A673 (cell line): ENCODE measurements around the gene NDP. TPM values are rescaled to one million over a fixed set of nuclear protein-coding genes. Genes with fewer than 3 reads are reported as not detected.

Source experiments
- BruUV-seq: library from RNA; stranded (reverse); fragments of 400-500 nt; replicated peaks from 2 replicates; lab custom pipeline; 2021; lab: Mats Ljungman, UMichigan
- CTCF ChIA-PET: fragments of 300-600 bp; sonication (Branson Sonifier 250); formaldehyde crosslinking; loops from one replicate; lab custom pipeline; 2022; ENCODE audit warnings: antibody characterized with exemption; lab: Charles Lee
- POLR2A ChIA-PET: fragments of 300-600 bp; sonication (Branson Sonifier 250); formaldehyde crosslinking; loops from one replicate; lab custom pipeline; 2022; ENCODE audit warnings: antibody characterized with exemption; ENCODE audit not compliant: low non-redundant PET; lab: Charles Lee
- DNase-seq: peaks from one replicate; pipeline ENCODE4 v3.0.0-alpha.2; 2015; ENCODE audit warnings: low spot score
- H3K27ac ChIP-seq: fragments of 200-600 bp; sonication (generic); 2 replicates; pipeline ENCODE4 v1.5.1; 2016; ENCODE audit warnings: mixed run types, low read depth, mild to moderate bottlenecking, mixed read lengths, antibody characterized with exemption, low read length; ENCODE audit not compliant: poor library complexity, severe bottlenecking
- H3K27me3 ChIP-seq: fragments of 200-600 bp; sonication (generic); replicated peaks from 2 replicates; pipeline ENCODE4 v1.6.1; 2017; ENCODE audit warnings: mixed run types, low read depth, mild to moderate bottlenecking, mixed read lengths, antibody characterized with exemption, low read length; ENCODE audit not compliant: insufficient read depth, poor library complexity
- H3K36me3 ChIP-seq: fragments of 200-600 bp; sonication (generic); 2 replicates; pipeline ENCODE4 v1.6.1; 2016; ENCODE audit warnings: mixed run types, mild to moderate bottlenecking, mixed read lengths, antibody characterized with exemption, low read length; ENCODE audit not compliant: insufficient read depth, poor library complexity, severe bottlenecking
- H3K4me1 ChIP-seq: fragments of 200-600 bp; sonication (generic); 2 replicates; pipeline ENCODE4 v1.6.1; 2017; ENCODE audit warnings: mixed run types, mild to moderate bottlenecking, mixed read lengths, antibody characterized with exemption, low read length; ENCODE audit not compliant: insufficient read depth, poor library complexity, severe bottlenecking
- H3K4me3 ChIP-seq: fragments of 200-600 bp; sonication (generic); 2 replicates; pipeline ENCODE4 v1.5.1; 2016; ENCODE audit warnings: low read depth, mixed run types, mild to moderate bottlenecking, mixed read lengths, low read length; ENCODE audit not compliant: poor library complexity, severe bottlenecking
- H3K9me3 ChIP-seq: fragments of 200-600 bp; sonication (generic); 2 replicates; pipeline ENCODE4 v1.6.1; 2016; ENCODE audit warnings: mixed run types, low read depth, mild to moderate bottlenecking, mixed read lengths, antibody characterized with exemption, low read length; ENCODE audit not compliant: poor library complexity, severe bottlenecking
- EZH2 ChIP-seq: fragments of 200-600 bp; sonication (generic); IDR thresholded peaks from 2 replicates; pipeline ENCODE4 v1.6.1; 2017; ENCODE audit warnings: borderline replicate concordance, low read depth, mild to moderate bottlenecking, mixed read lengths, antibody characterized with exemption, low read length; ENCODE audit not compliant: poor library complexity, severe bottlenecking
- intact Hi-C: fragments of 100-400 bp; cut with micrococcal nuclease; formaldehyde crosslinking; loops from one replicate; pipeline ENCODE4 v1.10.0; 2022; ENCODE audit not compliant: unreplicated experiment
- total RNA-seq: library from RNA; stranded (reverse); gene quantifications from 2 replicates; pipeline ENCODE4 v1.2.3, GENCODE V29; 2021
- TF ChIP-seq, protein P1 (sequence below): fragments of 300-800, 200-600 bp; sonication (generic); conservative IDR thresholded peaks from 2 replicates; pipeline ENCODE4 v1.5.1; 2017; ENCODE audit warnings: low read depth, mild to moderate bottlenecking, antibody characterized with exemption, low read length, moderate library complexity, mixed read lengths

NDP gene
- total RNA-seq, 1 experiment from 2014 or later: not detected

DNA sequence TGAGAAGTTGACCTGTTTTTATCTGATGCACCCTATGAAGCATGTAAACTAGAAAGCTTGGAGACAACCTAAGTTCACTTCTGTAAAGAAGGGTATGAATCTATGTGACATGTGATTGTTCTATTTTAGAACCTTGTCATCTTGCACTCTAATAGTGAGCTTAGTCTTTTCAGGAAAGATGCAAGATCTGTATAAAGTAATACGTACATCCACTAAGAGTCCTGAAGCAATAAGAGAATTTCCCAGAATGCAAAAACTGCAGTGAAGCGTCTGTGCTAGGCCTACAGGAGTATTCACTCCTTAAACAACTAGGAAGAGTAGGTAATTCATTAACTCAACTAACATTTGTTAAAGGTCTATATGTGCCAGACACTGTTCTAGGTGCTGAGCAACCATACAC lies 23.3 kb upstream of the NDP start:
- intact Hi-C loops: no loop called here
- Histone ChIP-seq H3K36me3 (no peaks in the 10 kb centered on the region), H3K4me3 (no peak overlapping the region), H3K27ac (no peak overlapping the region), H3K27me3 (peaks cover 1% of the 10 kb centered on the region), H3K9me3 (no peaks in the 10 kb centered on the region), H3K4me1 (no peaks in the 10 kb centered on the region)
- DNase-seq: no peak
- no TSS peak for BruUV-seq
- CTCF ChIA-PET: no interaction called here
- TF ChIP-seq, protein P1, sequence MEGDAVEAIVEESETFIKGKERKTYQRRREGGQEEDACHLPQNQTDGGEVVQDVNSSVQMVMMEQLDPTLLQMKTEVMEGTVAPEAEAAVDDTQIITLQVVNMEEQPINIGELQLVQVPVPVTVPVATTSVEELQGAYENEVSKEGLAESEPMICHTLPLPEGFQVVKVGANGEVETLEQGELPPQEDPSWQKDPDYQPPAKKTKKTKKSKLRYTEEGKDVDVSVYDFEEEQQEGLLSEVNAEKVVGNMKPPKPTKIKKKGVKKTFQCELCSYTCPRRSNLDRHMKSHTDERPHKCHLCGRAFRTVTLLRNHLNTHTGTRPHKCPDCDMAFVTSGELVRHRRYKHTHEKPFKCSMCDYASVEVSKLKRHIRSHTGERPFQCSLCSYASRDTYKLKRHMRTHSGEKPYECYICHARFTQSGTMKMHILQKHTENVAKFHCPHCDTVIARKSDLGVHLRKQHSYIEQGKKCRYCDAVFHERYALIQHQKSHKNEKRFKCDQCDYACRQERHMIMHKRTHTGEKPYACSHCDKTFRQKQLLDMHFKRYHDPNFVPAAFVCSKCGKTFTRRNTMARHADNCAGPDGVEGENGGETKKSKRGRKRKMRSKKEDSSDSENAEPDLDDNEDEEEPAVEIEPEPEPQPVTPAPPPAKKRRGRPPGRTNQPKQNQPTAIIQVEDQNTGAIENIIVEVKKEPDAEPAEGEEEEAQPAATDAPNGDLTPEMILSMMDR: no peak
- TF ChIP-seq EZH2: no peak
- POLR2A ChIA-PET: no interaction called here

DNA sequence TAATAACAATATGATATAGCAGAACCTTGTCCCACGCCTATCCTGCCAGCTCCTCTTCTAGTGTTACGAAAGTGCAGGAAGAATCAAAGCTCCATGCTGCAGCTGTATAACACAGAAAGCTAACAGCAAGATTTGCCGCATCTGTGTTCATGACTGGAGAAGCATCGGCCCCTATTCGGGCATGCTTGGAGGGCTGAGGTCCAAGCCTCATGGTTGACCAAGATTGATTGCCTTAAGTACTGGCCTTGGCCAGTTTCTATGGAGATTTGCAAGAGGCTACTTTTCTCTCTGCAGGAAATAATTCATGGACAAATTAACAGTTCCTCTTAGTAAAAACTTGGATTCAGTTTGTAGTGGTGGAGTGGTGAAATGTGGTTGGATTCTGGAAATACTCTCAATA lies 12.9 kb upstream of the NDP start:
- BruUV-seq: no TSS peak
- no peaks in the 10 kb centered on the region for H3K36me3 ChIP-seq
- no peaks in the 10 kb centered on the region for H3K27me3 ChIP-seq
- H3K4me1 ChIP-seq: no peaks in the 10 kb centered on the region
- TF ChIP-seq EZH2: no peak
- TF ChIP-seq, protein P1: no peak
- ChIA-PET POLR2A (no interaction called here), CTCF (no interaction called here)
- no peak overlapping the region for H3K27ac ChIP-seq
- intact Hi-C loops: no loop called here
- DNase-seq: no peak
- no peak overlapping the region for H3K4me3 ChIP-seq
- no peaks in the 10 kb centered on the region for H3K9me3 ChIP-seq

DNA sequence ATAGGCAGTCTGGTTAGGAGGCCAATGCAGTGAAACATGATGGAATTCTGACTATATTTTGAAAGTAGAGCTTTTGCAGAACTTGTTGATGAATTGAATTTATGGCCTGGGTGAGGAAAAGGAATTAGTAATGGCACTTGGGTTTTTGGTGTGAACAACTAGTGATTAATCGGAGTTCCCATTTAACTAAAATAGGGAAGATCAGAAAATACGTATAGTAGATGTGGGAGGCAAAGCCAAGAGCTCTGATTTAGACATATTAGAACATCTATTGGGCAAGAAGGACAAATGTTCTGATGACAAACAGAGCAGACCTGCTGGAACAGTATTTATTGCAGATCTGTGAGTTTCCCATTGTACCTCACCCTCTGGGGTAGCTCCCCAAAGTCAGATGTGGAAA lies 12.3 kb upstream of the NDP start:
- no peaks in the 10 kb centered on the region for H3K4me1 ChIP-seq
- H3K4me3 ChIP-seq: no peak overlapping the region
- no peaks in the 10 kb centered on the region for H3K9me3 ChIP-seq
- H3K27ac ChIP-seq: no peak overlapping the region
- DNase-seq: no peak
- no peak for TF ChIP-seq EZH2
- TF ChIP-seq, protein P1: no peak
- no peaks in the 10 kb centered on the region for H3K27me3 ChIP-seq
- intact Hi-C loops: no loop called here
- POLR2A ChIA-PET: no interaction called here
- H3K36me3 ChIP-seq: no peaks in the 10 kb centered on the region
- BruUV-seq: no TSS peak
- CTCF ChIA-PET: no interaction called here
